ENCODE data around the gene PATJ. TPM values are rescaled to one million over a fixed set of nuclear protein-coding genes. Genes with fewer than 3 reads are reported as not detected.

PATJ gene
- total RNA-seq, 1 experiment from 2014 or later = 48.8 TPM

DNA sequence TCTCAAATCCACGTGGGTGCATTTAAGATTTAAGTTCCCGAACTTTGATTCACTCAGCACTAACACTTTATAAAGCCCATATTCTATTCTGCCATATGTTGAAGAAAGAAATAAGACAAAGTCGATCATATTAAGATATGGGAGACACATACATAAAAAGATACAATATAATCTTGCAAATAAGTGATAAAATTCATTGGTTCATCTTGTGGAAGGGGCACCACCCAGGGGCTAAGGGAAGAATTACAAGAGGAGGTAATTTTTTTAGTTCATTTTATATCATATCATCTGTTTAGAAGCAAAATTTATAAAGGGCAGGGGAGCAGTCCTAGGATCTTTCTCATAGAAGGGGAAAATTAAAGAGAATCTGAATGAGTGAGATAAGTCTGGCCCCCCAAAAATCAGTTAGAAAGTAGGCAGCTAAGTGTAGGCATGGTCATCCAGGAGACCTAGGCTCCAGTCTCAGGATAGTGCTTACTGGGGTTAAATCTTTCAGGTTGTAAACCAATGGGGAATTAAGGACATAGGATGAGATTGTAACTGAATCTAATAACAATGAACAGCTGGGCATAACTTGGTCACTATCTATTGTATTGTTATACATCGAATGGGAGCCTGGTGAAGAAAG lies 328.2 kb downstream of the PATJ start:
- H3K4me1 ChIP-seq (ENCODE audit: control insufficient read depth in 1 of 2, insufficient read depth in 2 of 2, low read length in 2 of 2) = peaks cover 5% of the 10 kb centered on the region in 2 experiments; a peak in 2 of 4 replicates
- no peak for DNase-seq (ENCODE audit: low read depth, low spot score)
- BruUV-seq (replicated peaks) = no TSS peak
- ChIA-PET RAD21 (ENCODE audit: low non-redundant PET in 1 of 2, low total read pairs in 2 of 2, uncharacterized antibody in 2 of 2, unreplicated experiment in 2 of 2) (no interaction called here), POLR2A (no interaction called here), CTCF (no interaction called here)
- no peak overlapping the region for H2AFZ ChIP-seq (ENCODE audit: low read depth, low read length, poor library complexity, severe bottlenecking)
- H3K9me3 ChIP-seq (ENCODE audit: control insufficient read depth in 1 of 2, insufficient read depth in 1 of 2, low read depth in 1 of 2, low read length in 2 of 2) = no peaks in the 10 kb centered on the region
- H3K4me2 ChIP-seq (ENCODE audit: low read length) = no peak overlapping the region
- H3K36me3 ChIP-seq (ENCODE audit: control insufficient read depth in 1 of 2, insufficient read depth in 2 of 2, low read length in 2 of 2) = no peaks in the 10 kb centered on the region; a peak in 1 of 4 replicates
- no peak overlapping the region for H3K4me3 ChIP-seq (replicated peaks in 1 of 2; ENCODE audit: low read depth in 1 of 2, low read length in 2 of 2)
- H3K27me3 ChIP-seq (ENCODE audit: insufficient read depth, low read length) = no peaks in the 10 kb centered on the region
- TF ChIP-seq MAX (IDR thresholded peaks at IDR 0.05) (no peak), RAD21 (IDR thresholded peaks at IDR 0.05; ENCODE audit: low read depth) (peak; percentile 54), CEBPB (IDR thresholded peaks at IDR 0.05; ENCODE audit: low read depth) (peak; percentile 13; the same call in 1 of the 2 replicates), SRF (IDR thresholded peaks at IDR 0.05; ENCODE audit: low read depth) (no peak)
- TF ChIP-seq, protein P1, sequence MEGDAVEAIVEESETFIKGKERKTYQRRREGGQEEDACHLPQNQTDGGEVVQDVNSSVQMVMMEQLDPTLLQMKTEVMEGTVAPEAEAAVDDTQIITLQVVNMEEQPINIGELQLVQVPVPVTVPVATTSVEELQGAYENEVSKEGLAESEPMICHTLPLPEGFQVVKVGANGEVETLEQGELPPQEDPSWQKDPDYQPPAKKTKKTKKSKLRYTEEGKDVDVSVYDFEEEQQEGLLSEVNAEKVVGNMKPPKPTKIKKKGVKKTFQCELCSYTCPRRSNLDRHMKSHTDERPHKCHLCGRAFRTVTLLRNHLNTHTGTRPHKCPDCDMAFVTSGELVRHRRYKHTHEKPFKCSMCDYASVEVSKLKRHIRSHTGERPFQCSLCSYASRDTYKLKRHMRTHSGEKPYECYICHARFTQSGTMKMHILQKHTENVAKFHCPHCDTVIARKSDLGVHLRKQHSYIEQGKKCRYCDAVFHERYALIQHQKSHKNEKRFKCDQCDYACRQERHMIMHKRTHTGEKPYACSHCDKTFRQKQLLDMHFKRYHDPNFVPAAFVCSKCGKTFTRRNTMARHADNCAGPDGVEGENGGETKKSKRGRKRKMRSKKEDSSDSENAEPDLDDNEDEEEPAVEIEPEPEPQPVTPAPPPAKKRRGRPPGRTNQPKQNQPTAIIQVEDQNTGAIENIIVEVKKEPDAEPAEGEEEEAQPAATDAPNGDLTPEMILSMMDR (IDR thresholded peaks at IDR 0.05 in 2 of 3, conservative IDR thresholded peaks at IDR 0.05 in 1 of 3; ENCODE audit: borderline replicate concordance in 1 of 3, insufficient read depth in 1 of 3, low read depth in 2 of 3, low read length in 2 of 3) = peak; percentile 32 to 70 (median 54); a peak in 5 of 6 replicates
- no peak overlapping the region for H3K9ac ChIP-seq (ENCODE audit: low read length)
- no peaks in the 10 kb centered on the region for H3K79me2 ChIP-seq (ENCODE audit: insufficient read depth, low read length)
- intact Hi-C loops (cut with micrococcal nuclease) = loop anchor here (10.0 kb wide), 1 partner anchor 1906 kb away; no protein-coding TSS in a partner anchor
- H3K9me2 ChIP-seq (ENCODE audit: insufficient read depth) = no peaks in the 10 kb centered on the region
- no peak overlapping the region for H3K27ac ChIP-seq (ENCODE audit: low read depth, low read length)
- peak; percentile 49 for ATAC-seq
- H4K20me1 ChIP-seq (ENCODE audit: insufficient read depth) = no peaks in the 10 kb centered on the region

GRCh38 chr1:62071695-62072094 lies 329.4 kb downstream of the PATJ start:
- Histone ChIP-seq H3K9me3 (ENCODE audit: control insufficient read depth in 1 of 2, insufficient read depth in 1 of 2, low read depth in 1 of 2, low read length in 2 of 2) (no peaks in the 10 kb centered on the region), H3K4me2 (ENCODE audit: low read length) (no peak overlapping the region), H3K36me3 (ENCODE audit: control insufficient read depth in 1 of 2, insufficient read depth in 2 of 2, low read length in 2 of 2) (no peaks in the 10 kb centered on the region; a peak in 1 of 4 replicates), H3K4me3 (replicated peaks in 1 of 2; ENCODE audit: low read depth in 1 of 2, low read length in 2 of 2) (no peak overlapping the region), H3K9ac (ENCODE audit: low read length) (no peak overlapping the region), H3K4me1 (ENCODE audit: control insufficient read depth in 1 of 2, insufficient read depth in 2 of 2, low read length in 2 of 2) (peaks cover 11 to 14% of the 10 kb centered on the region in 2 experiments), H3K79me2 (ENCODE audit: insufficient read depth, low read length) (no peaks in the 10 kb centered on the region), H3K27ac (ENCODE audit: low read depth, low read length) (no peak overlapping the region), H2AFZ (ENCODE audit: low read depth, low read length, poor library complexity, severe bottlenecking) (no peak overlapping the region), H3K27me3 (ENCODE audit: insufficient read depth, low read length) (no peaks in the 10 kb centered on the region), H4K20me1 (ENCODE audit: insufficient read depth) (no peaks in the 10 kb centered on the region), H3K9me2 (ENCODE audit: insufficient read depth) (no peaks in the 10 kb centered on the region)
- RAD21 ChIA-PET (ENCODE audit: low non-redundant PET in 1 of 2, low total read pairs in 2 of 2, uncharacterized antibody in 2 of 2, unreplicated experiment in 2 of 2) = no interaction called here
- no peak for DNase-seq (ENCODE audit: low read depth, low spot score)
- ATAC-seq = no peak
- POLR2A ChIA-PET = no interaction called here
- intact Hi-C loops (cut with micrococcal nuclease) = loop anchor here (10.0 kb wide), 1 partner anchor 1907 kb away; no protein-coding TSS in a partner anchor
- BruUV-seq (replicated peaks) = no TSS peak
- CTCF ChIA-PET = no interaction called here
- TF ChIP-seq SRF (IDR thresholded peaks at IDR 0.05; ENCODE audit: low read depth) = no peak
- TF ChIP-seq YY1 (IDR thresholded peaks at IDR 0.05; ENCODE audit: extremely low read depth, insufficient replicate concordance, low read depth, low read length) = no peak
- TF ChIP-seq EZH2 (IDR thresholded peaks at IDR 0.05) = no peak
- no peak for TF ChIP-seq TCF7L2 (IDR thresholded peaks at IDR 0.05; ENCODE audit: borderline replicate concordance, extremely low read depth, insufficient read depth, insufficient read length)
- TF ChIP-seq, protein P2, sequence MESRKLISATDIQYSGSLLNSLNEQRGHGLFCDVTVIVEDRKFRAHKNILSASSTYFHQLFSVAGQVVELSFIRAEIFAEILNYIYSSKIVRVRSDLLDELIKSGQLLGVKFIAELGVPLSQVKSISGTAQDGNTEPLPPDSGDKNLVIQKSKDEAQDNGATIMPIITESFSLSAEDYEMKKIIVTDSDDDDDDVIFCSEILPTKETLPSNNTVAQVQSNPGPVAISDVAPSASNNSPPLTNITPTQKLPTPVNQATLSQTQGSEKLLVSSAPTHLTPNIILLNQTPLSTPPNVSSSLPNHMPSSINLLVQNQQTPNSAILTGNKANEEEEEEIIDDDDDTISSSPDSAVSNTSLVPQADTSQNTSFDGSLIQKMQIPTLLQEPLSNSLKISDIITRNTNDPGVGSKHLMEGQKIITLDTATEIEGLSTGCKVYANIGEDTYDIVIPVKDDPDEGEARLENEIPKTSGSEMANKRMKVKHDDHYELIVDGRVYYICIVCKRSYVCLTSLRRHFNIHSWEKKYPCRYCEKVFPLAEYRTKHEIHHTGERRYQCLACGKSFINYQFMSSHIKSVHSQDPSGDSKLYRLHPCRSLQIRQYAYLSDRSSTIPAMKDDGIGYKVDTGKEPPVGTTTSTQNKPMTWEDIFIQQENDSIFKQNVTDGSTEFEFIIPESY (IDR thresholded peaks at IDR 0.05; ENCODE audit: extremely low read depth, insufficient replicate concordance, low read length) = no peak
- TF ChIP-seq RAD21 (IDR thresholded peaks at IDR 0.05; ENCODE audit: low read depth) = no peak
- TF ChIP-seq, protein P1 (IDR thresholded peaks at IDR 0.05 in 2 of 3, conservative IDR thresholded peaks at IDR 0.05 in 1 of 3; ENCODE audit: borderline replicate concordance in 1 of 3, insufficient read depth in 1 of 3, low read depth in 2 of 3, low read length in 2 of 3) = no peak
